ENCODE data around the gene KRTAP12-1. TPM values are rescaled to one million over a fixed set of nuclear protein-coding genes. Genes with fewer than 3 reads are reported as not detected.

The KRTAP12-1 gene
- total RNA-seq, 4 donors from 2014 or later = 6.0 to 32.1 TPM; not detected in 2

GRCh38 chr21:44704636-44705001, 22.7 kb upstream of the KRTAP12-1 start:
- peaks cover 92% of the 10 kb centered on the region for H3K27me3 ChIP-seq
- 60% methylated on average over 13 of the region's 13 CpGs for WGBS
- DNase-seq (ENCODE audit: low spot score in 2 of 2) = no peak
- no peak overlapping the region for H3K27ac ChIP-seq
- no peaks in the 10 kb centered on the region for H3K36me3 ChIP-seq
- peaks cover 12% of the 10 kb centered on the region for H3K4me1 ChIP-seq
- no peaks in the 10 kb centered on the region for H3K9me3 ChIP-seq
- no peak overlapping the region for H3K4me3 ChIP-seq
- no peak for TF ChIP-seq EP300 (IDR thresholded peaks at IDR 0.05)
- no peak for TF ChIP-seq POLR2A (IDR thresholded peaks at IDR 0.05)
- TF ChIP-seq CTCF (IDR thresholded peaks at IDR 0.05) = no peak
- no peak for TF ChIP-seq POLR2AphosphoS5 (IDR thresholded peaks at IDR 0.05)

GRCh38 chr21:44703731-44704635, 22.0 kb upstream of the KRTAP12-1 start:
- 66% methylated on average over 9 of the region's 13 CpGs for WGBS
- Histone ChIP-seq H3K27me3 (peaks cover 92% of the 10 kb centered on the region), H3K4me1 (peaks cover 6% of the 10 kb centered on the region), H3K9me3 (no peaks in the 10 kb centered on the region), H3K36me3 (no peaks in the 10 kb centered on the region), H3K27ac (no peak overlapping the region), H3K4me3 (no peak overlapping the region)
- TF ChIP-seq CTCF (IDR thresholded peaks at IDR 0.05) = no peak
- TF ChIP-seq EP300 (IDR thresholded peaks at IDR 0.05) = no peak
- TF ChIP-seq POLR2A (IDR thresholded peaks at IDR 0.05) = no peak
- no peak for TF ChIP-seq POLR2AphosphoS5 (IDR thresholded peaks at IDR 0.05)
- DNase-seq (ENCODE audit: low spot score in 2 of 2) = no peak

GRCh38 chr21:44702973-44703730, 21.2 kb upstream of the KRTAP12-1 start:
- Histone ChIP-seq H3K27me3 (peaks cover 92% of the 10 kb centered on the region), H3K4me3 (no peak overlapping the region), H3K9me3 (no peaks in the 10 kb centered on the region), H3K27ac (no peak overlapping the region), H3K36me3 (no peaks in the 10 kb centered on the region), H3K4me1 (no peaks in the 10 kb centered on the region)
- TF ChIP-seq POLR2A (IDR thresholded peaks at IDR 0.05) = no peak
- TF ChIP-seq EP300 (IDR thresholded peaks at IDR 0.05) = no peak
- no peak for TF ChIP-seq POLR2AphosphoS5 (IDR thresholded peaks at IDR 0.05)
- TF ChIP-seq CTCF (IDR thresholded peaks at IDR 0.05) = no peak
- 60% methylated on average over 11 of the region's 16 CpGs for WGBS
- DNase-seq (ENCODE audit: low spot score in 2 of 2) = peak in 1 of 2 donors; percentile 65

GRCh38 chr21:44702111-44702972, 20.4 kb upstream of the KRTAP12-1 start:
- TF ChIP-seq POLR2AphosphoS5 (IDR thresholded peaks at IDR 0.05) (no peak), EP300 (IDR thresholded peaks at IDR 0.05) (no peak), POLR2A (IDR thresholded peaks at IDR 0.05) (no peak), CTCF (IDR thresholded peaks at IDR 0.05) (no peak)
- DNase-seq (ENCODE audit: low spot score in 2 of 2) = peak in 1 of 2 donors; percentile 65
- WGBS = 88% methylated on average over 11 of the region's 22 CpGs
- Histone ChIP-seq H3K27ac (no peak overlapping the region), H3K9me3 (no peaks in the 10 kb centered on the region), H3K27me3 (peaks cover 92% of the 10 kb centered on the region), H3K4me3 (no peak overlapping the region), H3K4me1 (no peaks in the 10 kb centered on the region), H3K36me3 (no peaks in the 10 kb centered on the region)

Data from suprapubic skin (tissue), 4 donors.